ENCODE measurements around the gene MKRN1. TPM values are rescaled to one million over a fixed set of nuclear protein-coding genes. Genes with fewer than 3 reads are reported as not detected.

Gene MKRN1
- total RNA-seq, 4 donors from 2014 or later = 60.2 to 87.9 (median 69.1) TPM

GRCh38 chr7:140451716-140452115 is 27.6 kb downstream of the MKRN1 start:
- intact Hi-C loops (cut with DNase I) = no loop called here
- Histone ChIP-seq H3K4me1 (peaks cover 0 to 9% of the 10 kb centered on the region in 2 donors), H3K9me3 (no peaks in the 10 kb centered on the region), H3K4me3 (replicated peaks in 1 of 3) (no peak overlapping the region), H3K27me3 (no peaks in the 10 kb centered on the region), H3K36me3 (peaks cover 13 to 25% of the 10 kb centered on the region in 2 donors), H3K27ac (no peak overlapping the region)
- no peak for TF ChIP-seq CTCF (IDR thresholded peaks at IDR 0.05)
- TF ChIP-seq POLR2A (IDR thresholded peaks at IDR 0.05) = no peak
- WGBS, 2 donors = 45 to 73% methylated on average over 1 of the region's 1 CpG
- DNase-seq = no peak

GRCh38 chr7:140448781-140449480 is 30.4 kb downstream of the MKRN1 start:
- Histone ChIP-seq H3K9me3 (no peaks in the 10 kb centered on the region), H3K27ac (no peak overlapping the region)

GRCh38 chr7:140447841-140448240 is 31.5 kb downstream of the MKRN1 start:
- 89 to 93% methylated on average over 7 of the region's 7 CpGs for WGBS, 2 donors
- no peaks in the 10 kb centered on the region for H3K4me1 ChIP-seq
- no peak overlapping the region for H3K4me3 ChIP-seq (replicated peaks in 1 of 3)
- intact Hi-C loops (cut with DNase I) = no loop called here
- H3K9me3 ChIP-seq = no peaks in the 10 kb centered on the region
- H3K27ac ChIP-seq = no peak overlapping the region
- TF ChIP-seq CTCF (IDR thresholded peaks at IDR 0.05) = no peak
- TF ChIP-seq POLR2A (IDR thresholded peaks at IDR 0.05) = no peak
- DNase-seq = no peak
- H3K27me3 ChIP-seq = no peaks in the 10 kb centered on the region
- H3K36me3 ChIP-seq = no peaks in the 10 kb centered on the region

More at GRCh38 chr7:140448781-140449480, 30.4 kb downstream of the MKRN1 start:
- no peak for DNase-seq
- Histone ChIP-seq H3K4me1 (no peaks in the 10 kb centered on the region), H3K36me3 (peaks cover 2 to 6% of the 10 kb centered on the region in 2 donors), H3K4me3 (replicated peaks in 1 of 3) (no peak overlapping the region), H3K27me3 (no peaks in the 10 kb centered on the region)
- 78 to 82% methylated on average over 4 of the region's 4 CpGs for WGBS, 2 donors
- TF ChIP-seq CTCF (IDR thresholded peaks at IDR 0.05) (no peak), POLR2A (IDR thresholded peaks at IDR 0.05) (no peak)
- intact Hi-C loops (cut with DNase I) = no loop called here

GRCh38 chr7:140446467-140446866 is 32.8 kb downstream of the MKRN1 start:
- intact Hi-C loops (cut with DNase I) = no loop called here
- TF ChIP-seq POLR2A (IDR thresholded peaks at IDR 0.05) (no peak), CTCF (IDR thresholded peaks at IDR 0.05) (no peak)
- 92 to 95% methylated on average over 11 of the region's 11 CpGs for WGBS, 2 donors
- H3K4me3 ChIP-seq (replicated peaks in 1 of 3) = no peak overlapping the region
- no peak overlapping the region for H3K27ac ChIP-seq
- no peaks in the 10 kb centered on the region for H3K4me1 ChIP-seq
- H3K36me3 ChIP-seq = no peaks in the 10 kb centered on the region
- DNase-seq = no peak
- H3K27me3 ChIP-seq = no peaks in the 10 kb centered on the region
- no peaks in the 10 kb centered on the region for H3K9me3 ChIP-seq

GRCh38 chr7:140441519-140441918 is 37.8 kb downstream of the MKRN1 start:
- H3K4me1 ChIP-seq = no peaks in the 10 kb centered on the region
- intact Hi-C loops (cut with DNase I) = no loop called here
- no peaks in the 10 kb centered on the region for H3K9me3 ChIP-seq
- 86 to 93% methylated on average over 2 of the region's 2 CpGs for WGBS, 2 donors
- TF ChIP-seq CTCF (IDR thresholded peaks at IDR 0.05) (no peak), POLR2A (IDR thresholded peaks at IDR 0.05) (no peak)
- no peaks in the 10 kb centered on the region for H3K27me3 ChIP-seq
- H3K36me3 ChIP-seq = no peaks in the 10 kb centered on the region
- DNase-seq = no peak
- no peak overlapping the region for H3K27ac ChIP-seq
- H3K4me3 ChIP-seq (replicated peaks in 1 of 3) = no peak overlapping the region

Data from thyroid gland (tissue), 4 donors.